ENCODE data around the gene SUMF1. TPM values are rescaled to one million over a fixed set of nuclear protein-coding genes. Genes with fewer than 3 reads are reported as not detected.
A peak's percentile ranks its signal among the peaks of the same experiment; 100 is the strongest.

The SUMF1 gene
- total RNA-seq, 1 donor from 2014 or later, result 98.4 TPM

GRCh38 chr3:4501437-4501836 lies 34.4 kb upstream of the SUMF1 start:
- intact Hi-C loops (cut with DNase I), result no loop called here
- peaks cover 0 to 20% of the 10 kb centered on the region in 2 donors for H3K36me3 ChIP-seq
- DNase-seq (ENCODE audit: low spot score in 2 of 2), result no peak
- H3K9me3 ChIP-seq, result no peaks in the 10 kb centered on the region
- no peaks in the 10 kb centered on the region for H3K27me3 ChIP-seq
- peaks cover 10 to 29% of the 10 kb centered on the region in 2 donors for H3K4me1 ChIP-seq
- no peak for TF ChIP-seq CTCF (IDR thresholded peaks at IDR 0.05)
- peak overlapping the region in 1 of 2 donors; percentile 86 for H3K27ac ChIP-seq
- H3K4me3 ChIP-seq, result no peak overlapping the region

- no peak overlapping the region for H3K27ac ChIP-seq
- H3K36me3 ChIP-seq, result peaks cover 0 to 20% of the 10 kb centered on the region in 2 donors
- intact Hi-C loops (cut with DNase I), result loop anchor here (10.0 kb wide), 1 partner anchor 486 kb away; no protein-coding TSS in a partner anchor
- no peaks in the 10 kb centered on the region for H3K27me3 ChIP-seq
- no peak for TF ChIP-seq CTCF (IDR thresholded peaks at IDR 0.05)
- H3K9me3 ChIP-seq, result no peaks in the 10 kb centered on the region
- peaks cover 0 to 12% of the 10 kb centered on the region in 2 donors for H3K4me1 ChIP-seq
- no peak overlapping the region for H3K4me3 ChIP-seq
- no peak for DNase-seq (ENCODE audit: low spot score in 2 of 2)
These were observed 31.4 kb upstream of the SUMF1 start for GRCh38 chr3:4498446-4498845.

GRCh38 chr3:4497843-4498324 lies 30.8 kb upstream of the SUMF1 start:
- no peak for DNase-seq (ENCODE audit: low spot score in 2 of 2)
- H3K4me3 ChIP-seq, result no peak overlapping the region
- no peaks in the 10 kb centered on the region for H3K9me3 ChIP-seq
- H3K4me1 ChIP-seq, result peaks cover 0 to 10% of the 10 kb centered on the region in 2 donors
- no peak overlapping the region for H3K27ac ChIP-seq
- H3K27me3 ChIP-seq, result no peaks in the 10 kb centered on the region
- intact Hi-C loops (cut with DNase I), result loop anchor here (10.0 kb wide), 1 partner anchor 487 kb away; no protein-coding TSS in a partner anchor
- peaks cover 0 to 20% of the 10 kb centered on the region in 2 donors for H3K36me3 ChIP-seq
- no peak for TF ChIP-seq CTCF (IDR thresholded peaks at IDR 0.05)

GRCh38 chr3:4497005-4497692 lies 30.1 kb upstream of the SUMF1 start:
- Histone ChIP-seq H3K27me3 (no peaks in the 10 kb centered on the region), H3K9me3 (no peaks in the 10 kb centered on the region), H3K36me3 (peaks cover 0 to 20% of the 10 kb centered on the region in 2 donors), H3K4me3 (no peak overlapping the region), H3K4me1 (peaks cover 0 to 10% of the 10 kb centered on the region in 2 donors), H3K27ac (no peak overlapping the region)
- intact Hi-C loops (cut with DNase I), result loop anchor here (10.0 kb wide), 1 partner anchor 488 kb away; no protein-coding TSS in a partner anchor
- no peak for DNase-seq (ENCODE audit: low spot score in 2 of 2)
- TF ChIP-seq CTCF (IDR thresholded peaks at IDR 0.05), result no peak

GRCh38 chr3:4496087-4496452 lies 29.0 kb upstream of the SUMF1 start:
- Histone ChIP-seq H3K9me3 (no peaks in the 10 kb centered on the region), H3K36me3 (peaks cover 0 to 11% of the 10 kb centered on the region in 2 donors), H3K4me1 (peaks cover 0 to 15% of the 10 kb centered on the region in 2 donors), H3K4me3 (peak overlapping the region in 1 of 2 donors; percentile 84), H3K27me3 (no peaks in the 10 kb centered on the region), H3K27ac (peak overlapping the region in 1 of 2 donors; percentile 81)
- no peak for DNase-seq (ENCODE audit: low spot score in 2 of 2)
- TF ChIP-seq CTCF (IDR thresholded peaks at IDR 0.05), result no peak
- intact Hi-C loops (cut with DNase I), result loop anchor here (10.0 kb wide), 1 partner anchor 489 kb away; no protein-coding TSS in a partner anchor

Measured in ascending aorta (tissue), 2 donors.